SK-N-SH treated with all-trans-retinoic acid at 6 μM for 48 hours (cell line): Measurements from ENCODE around the gene USH2A.

Source experiments
- ATAC-seq: fragments of 200-7000 bp; cut with Tn5 transposase; 3 replicates; pipeline ENCODE4 v1.9.1; 2020; ENCODE audit warnings: mild to moderate bottlenecking, moderate library complexity
- ARNTL ChIP-seq: fragments of 450-650 bp; formaldehyde crosslinking; IDR thresholded peaks from 2 replicates; pipeline ENCODE4 v1.5.0; 2020; ENCODE audit warnings: low read depth, mild to moderate bottlenecking, moderate library complexity, borderline replicate concordance
- BACH2 ChIP-seq: fragments of 250-450 bp; sonication (Bioruptor Pico); IDR thresholded peaks from 2 replicates; pipeline ENCODE4 v1.9.0; 2021; ENCODE audit warnings: mild to moderate bottlenecking, borderline replicate concordance
- CSDC2 ChIP-seq: fragments of 250-450 bp; sonication (Bioruptor Pico); IDR thresholded peaks from 2 replicates; pipeline ENCODE4 v1.5.0; 2020; ENCODE audit warnings: mild to moderate bottlenecking, moderate library complexity
- ESRRG ChIP-seq: fragments of 250-450 bp; sonication (Bioruptor Pico); IDR thresholded peaks from 2 replicates; pipeline ENCODE4 v1.6.1; 2021; ENCODE audit warnings: mild to moderate bottlenecking
- GLIS3 ChIP-seq: fragments of 250-450 bp; sonication (Bioruptor Pico); IDR thresholded peaks from 2 replicates; pipeline ENCODE4 v1.5.0; 2020; ENCODE audit warnings: mild to moderate bottlenecking, moderate library complexity
- OSR1 ChIP-seq: fragments of 250-450 bp; sonication (Bioruptor Pico); IDR thresholded peaks from 2 replicates; pipeline ENCODE4 v1.8.0; 2022; ENCODE audit warnings: moderate library complexity, mild to moderate bottlenecking, inconsistent platforms
- PPARA ChIP-seq: fragments of 250-450 bp; sonication (Bioruptor Pico); IDR thresholded peaks from 2 replicates; pipeline ENCODE4 v1.5.0; 2020; ENCODE audit warnings: mild to moderate bottlenecking, borderline replicate concordance
- RARB ChIP-seq: fragments of 250-450 bp; sonication (Bioruptor Pico); IDR thresholded peaks from 2 replicates; pipeline ENCODE4 v1.8.0; 2021; ENCODE audit warnings: mild to moderate bottlenecking, moderate library complexity
- SNAI2 ChIP-seq: fragments of 250-450 bp; sonication (Bioruptor Pico); IDR thresholded peaks from 2 replicates; pipeline ENCODE4 v1.5.0; 2020; ENCODE audit warnings: mild to moderate bottlenecking, moderate library complexity
- TCF4 ChIP-seq: fragments of 250-450 bp; sonication (Bioruptor Pico); IDR thresholded peaks from 2 replicates; pipeline ENCODE4 v1.8.0; 2021; ENCODE audit warnings: mild to moderate bottlenecking, moderate library complexity, borderline replicate concordance
- TOX ChIP-seq: fragments of 250-450 bp; sonication (Bioruptor Pico); IDR thresholded peaks from 2 replicates; pipeline ENCODE4 v1.8.0; 2021; ENCODE audit warnings: mild to moderate bottlenecking, moderate library complexity, borderline replicate concordance
- ZC3H10 ChIP-seq: fragments of 250-450 bp; sonication (Bioruptor Pico); IDR thresholded peaks from 2 replicates; pipeline ENCODE4 v1.5.1; 2021; ENCODE audit warnings: mild to moderate bottlenecking, moderate library complexity
- ZFP3 ChIP-seq: fragments of 250-450 bp; sonication (Bioruptor Pico); IDR thresholded peaks from 2 replicates; pipeline ENCODE4 v1.5.0; 2020; ENCODE audit warnings: mild to moderate bottlenecking, moderate library complexity
- ZFP30 ChIP-seq: fragments of 450-650 bp; formaldehyde crosslinking; IDR thresholded peaks from 2 replicates; pipeline ENCODE4 v1.5.0; 2022; ENCODE audit warnings: mild to moderate bottlenecking, moderate library complexity
- ZNF70 ChIP-seq: fragments of 450-650 bp; formaldehyde crosslinking; IDR thresholded peaks from 2 replicates; pipeline ENCODE4 v1.5.0; 2020; ENCODE audit warnings: mild to moderate bottlenecking, moderate library complexity
- TF ChIP-seq, protein P1 (sequence below): fragments of 250-450 bp; sonication (Bioruptor Pico); IDR thresholded peaks from 2 replicates; pipeline ENCODE4 v1.8.0; 2021; ENCODE audit warnings: low read depth, mild to moderate bottlenecking, moderate library complexity, borderline replicate concordance
- TF ChIP-seq, protein P2 (sequence below): fragments of 250-450 bp; sonication (Bioruptor Pico); IDR thresholded peaks from 2 replicates; pipeline ENCODE4 v1.5.1; 2020; ENCODE audit warnings: low read depth, mild to moderate bottlenecking, moderate library complexity
- TF ChIP-seq, protein P3 (sequence below): fragments of 250-450 bp; sonication (Bioruptor Pico); IDR thresholded peaks from 2 replicates; pipeline ENCODE4 v1.5.0; 2020; ENCODE audit warnings: mild to moderate bottlenecking, moderate library complexity
- TF ChIP-seq, protein P4 (sequence below): fragments of 250-450 bp; sonication (Bioruptor Pico); IDR thresholded peaks from 2 replicates; pipeline ENCODE4 v1.8.0; 2020; ENCODE audit warnings: mild to moderate bottlenecking, moderate library complexity, borderline replicate concordance

Gene USH2A

DNA sequence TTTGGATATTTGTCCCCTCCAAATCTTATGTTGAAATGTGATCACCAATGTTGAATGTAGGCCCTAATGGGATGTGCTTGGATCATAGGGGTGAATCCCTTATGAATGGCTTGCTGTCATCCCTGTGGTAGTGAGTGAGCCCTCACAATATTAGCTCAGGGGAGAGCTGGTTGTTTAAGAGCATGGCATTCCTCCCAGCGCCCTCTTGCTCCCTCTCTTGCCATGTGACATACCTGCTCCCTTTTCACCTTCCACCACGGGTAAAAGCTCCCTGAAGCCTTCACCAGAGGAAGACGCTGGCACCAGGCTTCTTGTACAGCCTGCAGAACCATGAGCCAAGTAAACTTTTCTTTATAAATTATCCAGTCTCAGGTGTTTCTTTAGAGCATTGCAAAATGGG, 550.6 kb downstream of the USH2A start:
- TF ChIP-seq SNAI2 (CRISPR knock-in tag), result no peak
- TF ChIP-seq, protein P1, sequence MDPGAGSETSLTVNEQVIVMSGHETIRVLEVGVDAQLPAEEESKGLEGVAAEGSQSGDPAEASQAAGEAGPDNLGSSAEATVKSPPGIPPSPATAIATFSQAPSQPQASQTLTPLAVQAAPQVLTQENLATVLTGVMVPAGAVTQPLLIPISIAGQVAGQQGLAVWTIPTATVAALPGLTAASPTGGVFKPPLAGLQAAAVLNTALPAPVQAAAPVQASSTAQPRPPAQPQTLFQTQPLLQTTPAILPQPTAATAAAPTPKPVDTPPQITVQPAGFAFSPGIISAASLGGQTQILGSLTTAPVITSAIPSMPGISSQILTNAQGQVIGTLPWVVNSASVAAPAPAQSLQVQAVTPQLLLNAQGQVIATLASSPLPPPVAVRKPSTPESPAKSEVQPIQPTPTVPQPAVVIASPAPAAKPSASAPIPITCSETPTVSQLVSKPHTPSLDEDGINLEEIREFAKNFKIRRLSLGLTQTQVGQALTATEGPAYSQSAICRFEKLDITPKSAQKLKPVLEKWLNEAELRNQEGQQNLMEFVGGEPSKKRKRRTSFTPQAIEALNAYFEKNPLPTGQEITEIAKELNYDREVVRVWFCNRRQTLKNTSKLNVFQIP, result no peak
- TF ChIP-seq PPARA (CRISPR knock-in tag), result no peak
- no peak for TF ChIP-seq GLIS3 (CRISPR knock-in tag)
- TF ChIP-seq, protein P2, sequence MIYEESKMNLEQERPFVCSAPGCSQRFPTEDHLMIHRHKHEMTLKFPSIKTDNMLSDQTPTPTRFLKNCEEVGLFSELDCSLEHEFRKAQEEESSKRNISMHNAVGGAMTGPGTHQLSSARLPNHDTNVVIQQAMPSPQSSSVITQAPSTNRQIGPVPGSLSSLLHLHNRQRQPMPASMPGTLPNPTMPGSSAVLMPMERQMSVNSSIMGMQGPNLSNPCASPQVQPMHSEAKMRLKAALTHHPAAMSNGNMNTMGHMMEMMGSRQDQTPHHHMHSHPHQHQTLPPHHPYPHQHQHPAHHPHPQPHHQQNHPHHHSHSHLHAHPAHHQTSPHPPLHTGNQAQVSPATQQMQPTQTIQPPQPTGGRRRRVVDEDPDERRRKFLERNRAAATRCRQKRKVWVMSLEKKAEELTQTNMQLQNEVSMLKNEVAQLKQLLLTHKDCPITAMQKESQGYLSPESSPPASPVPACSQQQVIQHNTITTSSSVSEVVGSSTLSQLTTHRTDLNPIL (CRISPR knock-in tag), result no peak
- TF ChIP-seq, all 23 proteins: peak for 0
- ATAC-seq, result no peak

DNA sequence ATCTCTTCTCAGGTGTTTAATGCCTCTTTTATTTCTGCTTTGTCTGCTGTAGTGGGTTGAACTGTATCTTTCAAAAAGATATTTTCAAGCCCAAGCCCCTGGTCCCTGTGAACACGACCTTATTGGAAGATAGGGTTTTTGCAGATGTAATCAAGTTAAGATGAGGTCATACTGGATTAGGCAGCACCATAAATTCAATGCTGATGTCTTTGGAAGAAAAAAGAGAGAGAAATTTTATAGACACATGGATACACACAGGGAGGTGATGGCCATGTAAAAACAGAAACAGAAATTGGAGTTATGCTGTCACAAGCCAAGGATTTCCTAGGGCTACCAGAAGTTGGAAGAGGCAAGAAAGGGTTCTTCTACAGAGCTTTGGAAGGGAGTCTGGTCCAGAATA, 554.7 kb downstream of the USH2A start:
- no peak for ATAC-seq
- TF ChIP-seq ZC3H10, result no peak
- TF ChIP-seq, protein P2 (CRISPR knock-in tag), result no peak

DNA sequence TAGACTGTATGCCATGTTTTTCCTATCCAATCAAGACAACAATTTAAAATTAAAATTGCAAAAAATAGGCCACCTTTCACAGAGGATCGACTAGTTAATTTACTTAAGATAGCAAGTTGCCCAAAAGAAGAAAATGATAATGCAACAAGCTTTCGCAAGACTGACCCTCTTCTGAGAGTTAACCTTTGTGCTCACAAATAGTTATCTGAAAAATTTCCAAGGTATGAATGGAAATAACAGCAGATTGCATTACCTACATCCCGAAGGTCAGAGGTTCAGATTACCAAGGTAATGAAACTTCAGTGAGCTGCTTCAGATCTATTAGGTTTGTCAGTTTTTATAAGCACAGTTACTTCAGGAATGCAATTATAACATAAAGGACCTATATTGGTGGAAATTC, 558.2 kb downstream of the USH2A start:
- TF ChIP-seq, protein P1, result no peak
- no peak for TF ChIP-seq RARB
- TF ChIP-seq OSR1, result no peak
- no peak for TF ChIP-seq SNAI2 (CRISPR knock-in tag)
- no peak for TF ChIP-seq CSDC2 (CRISPR knock-in tag)
- no peak for TF ChIP-seq PPARA (CRISPR knock-in tag)
- TF ChIP-seq ZFP30 (CRISPR knock-in tag), result no peak
- ATAC-seq, result no peak

DNA sequence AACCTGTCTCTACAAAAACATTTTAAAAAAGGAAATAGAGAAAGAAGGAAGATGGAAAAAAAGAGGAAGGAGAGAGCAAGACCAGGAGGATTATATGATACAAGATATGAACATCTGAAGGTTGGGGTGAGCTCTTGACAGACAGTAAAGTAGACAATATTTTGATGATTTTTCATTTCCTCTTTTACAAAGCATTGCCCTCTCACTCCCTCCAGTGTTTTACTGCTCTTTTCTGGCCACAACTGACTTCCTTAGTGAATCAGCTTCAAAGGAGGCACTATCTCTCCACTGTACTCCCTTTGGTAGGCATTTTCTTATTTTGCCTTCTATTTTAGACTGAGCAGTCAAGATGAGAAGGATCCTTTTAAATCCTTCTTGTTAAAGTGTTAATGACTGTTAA, 559.5 kb downstream of the USH2A start:
- ATAC-seq, result no peak
- TF ChIP-seq TCF4 (CRISPR knock-in tag) (no peak), TOX (CRISPR knock-in tag) (no peak)
- TF ChIP-seq, all 23 proteins: peak for 0

DNA sequence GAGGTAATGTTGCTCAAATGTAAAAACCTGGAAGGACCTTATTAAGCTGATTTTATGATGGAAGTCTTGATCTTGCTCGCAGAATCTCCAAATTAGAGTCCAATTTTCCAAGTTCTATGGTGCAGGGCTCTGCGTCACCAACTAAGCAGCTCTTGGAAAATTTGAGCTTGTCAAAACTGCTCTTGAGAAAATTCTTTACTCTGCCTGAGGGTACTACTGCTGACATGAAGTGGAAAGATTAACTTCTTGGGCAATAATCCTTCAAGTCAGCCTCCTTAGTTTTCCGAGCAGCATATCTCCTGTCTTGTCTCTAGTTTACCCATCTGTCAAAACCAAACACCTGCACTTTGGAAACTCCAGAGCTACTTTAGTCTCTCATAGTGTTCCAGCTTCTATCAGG, 562.4 kb downstream of the USH2A start:
- TF ChIP-seq ZFP3 (CRISPR knock-in tag), result no peak
- TF ChIP-seq PPARA (CRISPR knock-in tag), result no peak
- TF ChIP-seq, protein P3, sequence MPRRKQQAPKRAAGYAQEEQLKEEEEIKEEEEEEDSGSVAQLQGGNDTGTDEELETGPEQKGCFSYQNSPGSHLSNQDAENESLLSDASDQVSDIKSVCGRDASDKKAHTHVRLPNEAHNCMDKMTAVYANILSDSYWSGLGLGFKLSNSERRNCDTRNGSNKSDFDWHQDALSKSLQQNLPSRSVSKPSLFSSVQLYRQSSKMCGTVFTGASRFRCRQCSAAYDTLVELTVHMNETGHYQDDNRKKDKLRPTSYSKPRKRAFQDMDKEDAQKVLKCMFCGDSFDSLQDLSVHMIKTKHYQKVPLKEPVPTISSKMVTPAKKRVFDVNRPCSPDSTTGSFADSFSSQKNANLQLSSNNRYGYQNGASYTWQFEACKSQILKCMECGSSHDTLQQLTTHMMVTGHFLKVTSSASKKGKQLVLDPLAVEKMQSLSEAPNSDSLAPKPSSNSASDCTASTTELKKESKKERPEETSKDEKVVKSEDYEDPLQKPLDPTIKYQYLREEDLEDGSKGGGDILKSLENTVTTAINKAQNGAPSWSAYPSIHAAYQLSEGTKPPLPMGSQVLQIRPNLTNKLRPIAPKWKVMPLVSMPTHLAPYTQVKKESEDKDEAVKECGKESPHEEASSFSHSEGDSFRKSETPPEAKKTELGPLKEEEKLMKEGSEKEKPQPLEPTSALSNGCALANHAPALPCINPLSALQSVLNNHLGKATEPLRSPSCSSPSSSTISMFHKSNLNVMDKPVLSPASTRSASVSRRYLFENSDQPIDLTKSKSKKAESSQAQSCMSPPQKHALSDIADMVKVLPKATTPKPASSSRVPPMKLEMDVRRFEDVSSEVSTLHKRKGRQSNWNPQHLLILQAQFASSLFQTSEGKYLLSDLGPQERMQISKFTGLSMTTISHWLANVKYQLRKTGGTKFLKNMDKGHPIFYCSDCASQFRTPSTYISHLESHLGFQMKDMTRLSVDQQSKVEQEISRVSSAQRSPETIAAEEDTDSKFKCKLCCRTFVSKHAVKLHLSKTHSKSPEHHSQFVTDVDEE (CRISPR knock-in tag), result no peak
- TF ChIP-seq ZC3H10, result no peak
- TF ChIP-seq ARNTL (CRISPR knock-in tag), result no peak
- no peak for TF ChIP-seq BACH2 (CRISPR knock-in tag)
- no peak for ATAC-seq

DNA sequence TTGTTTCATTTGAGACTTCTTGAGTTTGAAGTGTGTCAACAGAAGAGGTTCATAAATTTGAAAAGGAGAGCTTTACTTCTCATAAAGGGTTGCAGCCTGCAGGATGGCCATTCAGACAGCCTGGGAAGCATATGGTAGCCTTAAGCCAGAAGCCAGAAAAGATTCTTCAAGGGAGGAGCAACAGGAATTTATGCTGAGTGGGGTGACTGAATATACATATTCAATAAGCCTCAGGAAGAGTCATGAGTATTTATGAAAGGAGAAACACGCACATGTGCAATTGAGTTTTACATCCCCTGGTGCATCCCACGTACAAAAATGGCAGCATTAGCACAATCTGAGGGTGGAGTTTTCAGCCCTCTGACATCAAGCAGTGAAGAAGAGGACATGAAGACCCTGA, 565.9 kb downstream of the USH2A start:
- ATAC-seq, result no peak
- TF ChIP-seq SNAI2 (CRISPR knock-in tag) (no peak), BACH2 (CRISPR knock-in tag) (no peak), ESRRG (CRISPR knock-in tag) (no peak), ZNF70 (CRISPR knock-in tag) (no peak), RARB (no peak), ZC3H10 (no peak)
- TF ChIP-seq, protein P1, result no peak
- TF ChIP-seq, protein P2 (CRISPR knock-in tag), result no peak
- TF ChIP-seq, protein P4, sequence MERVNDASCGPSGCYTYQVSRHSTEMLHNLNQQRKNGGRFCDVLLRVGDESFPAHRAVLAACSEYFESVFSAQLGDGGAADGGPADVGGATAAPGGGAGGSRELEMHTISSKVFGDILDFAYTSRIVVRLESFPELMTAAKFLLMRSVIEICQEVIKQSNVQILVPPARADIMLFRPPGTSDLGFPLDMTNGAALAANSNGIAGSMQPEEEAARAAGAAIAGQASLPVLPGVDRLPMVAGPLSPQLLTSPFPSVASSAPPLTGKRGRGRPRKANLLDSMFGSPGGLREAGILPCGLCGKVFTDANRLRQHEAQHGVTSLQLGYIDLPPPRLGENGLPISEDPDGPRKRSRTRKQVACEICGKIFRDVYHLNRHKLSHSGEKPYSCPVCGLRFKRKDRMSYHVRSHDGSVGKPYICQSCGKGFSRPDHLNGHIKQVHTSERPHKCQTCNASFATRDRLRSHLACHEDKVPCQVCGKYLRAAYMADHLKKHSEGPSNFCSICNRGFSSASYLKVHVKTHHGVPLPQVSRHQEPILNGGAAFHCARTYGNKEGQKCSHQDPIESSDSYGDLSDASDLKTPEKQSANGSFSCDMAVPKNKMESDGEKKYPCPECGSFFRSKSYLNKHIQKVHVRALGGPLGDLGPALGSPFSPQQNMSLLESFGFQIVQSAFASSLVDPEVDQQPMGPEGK (CRISPR knock-in tag), result no peak
